BJ (cell line): ENCODE results near the gene MED13. TPM values are rescaled to one million over a fixed set of nuclear protein-coding genes. Genes with fewer than 3 reads are reported as not detected.
"Not testable (repeated sequence)": the region's sequence is repeated elsewhere in the genome, so short reads cannot be mapped to it uniquely, and the experiment has no call there.

ENCODE experiments used
- CTCF ChIA-PET: fragments of 350-600 bp; formaldehyde crosslinking; extraction: SDS; loops from one replicate; lab custom pipeline; 2021; ENCODE audit warnings: antibody characterized with exemption, inconsistent platforms; lab: Yijun Ruan, JAX
- POLR2A ChIA-PET: fragments of 300-600 bp; sonication (Branson Sonifier 250); formaldehyde crosslinking; extraction: SDS; loops from one replicate; lab custom pipeline; 2021; ENCODE audit warnings: antibody characterized with exemption; lab: Charles Lee
- DNase-seq: peaks from one replicate; pipeline ENCODE4 v3.0.0-alpha.2; 2011; ENCODE audit warnings: low read depth
- H3K27me3 ChIP-seq: 2 replicates; pipeline ENCODE4 v1.6.0; 2011; ENCODE audit warnings: low read length; ENCODE audit not compliant: control insufficient read depth, insufficient read depth
- H3K36me3 ChIP-seq: 2 replicates; pipeline ENCODE4 v1.5.1; 2011; ENCODE audit warnings: low read length; ENCODE audit not compliant: control insufficient read depth, insufficient read depth
- H3K4me3 ChIP-seq: 2 replicates; pipeline ENCODE4 v1.5.1; 2011; ENCODE audit warnings: low read depth, mild to moderate bottlenecking, control low read depth, low read length
- polyA plus RNA-seq: library from polyadenylated mRNA; depleted of rRNA; stranded (reverse); fragments of >200 nt; gene quantifications from 2 replicates; pipeline ENCODE4 v1.2.3, GENCODE V29; 2011
- TF ChIP-seq, protein P1 (sequence below): IDR thresholded peaks from 2 replicates; pipeline ENCODE4 v1.5.1; 2011; ENCODE audit warnings: low read depth, mild to moderate bottlenecking, control low read depth, inconsistent platforms, low read length, moderate library complexity; ENCODE audit not compliant: insufficient read depth

Gene MED13
- polyA plus RNA-seq, 1 experiment = 18.4 TPM

DNA sequence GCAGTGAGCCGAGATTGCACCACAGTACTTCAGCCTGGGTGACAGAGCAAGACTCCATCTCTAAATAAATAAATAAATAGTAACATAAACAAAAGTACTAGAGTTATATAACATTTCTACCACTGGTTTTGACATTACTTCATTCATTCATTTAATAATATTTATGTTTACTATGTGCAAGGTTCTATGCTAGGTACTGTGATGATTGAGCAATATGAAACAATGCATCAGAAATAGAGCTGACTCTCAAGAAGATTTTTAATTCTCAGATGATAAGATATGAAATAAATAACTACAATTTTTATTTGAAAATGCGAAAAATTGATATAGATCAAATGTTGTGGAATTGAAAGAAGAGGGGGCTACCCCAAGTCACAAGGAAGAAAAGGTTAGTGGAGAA is 8.9 kb upstream of the MED13 start:
- POLR2A ChIA-PET = no interaction called here
- H3K27me3 ChIP-seq = no peaks in the 10 kb centered on the region
- DNase-seq = no peak
- H3K4me3 ChIP-seq = no peak overlapping the region
- CTCF ChIA-PET = interaction anchor here (0.6 kb wide), 1 partner anchor 20 kb away, joined by 4 read pairs; no protein-coding TSS in a partner anchor
- TF ChIP-seq, protein P1, sequence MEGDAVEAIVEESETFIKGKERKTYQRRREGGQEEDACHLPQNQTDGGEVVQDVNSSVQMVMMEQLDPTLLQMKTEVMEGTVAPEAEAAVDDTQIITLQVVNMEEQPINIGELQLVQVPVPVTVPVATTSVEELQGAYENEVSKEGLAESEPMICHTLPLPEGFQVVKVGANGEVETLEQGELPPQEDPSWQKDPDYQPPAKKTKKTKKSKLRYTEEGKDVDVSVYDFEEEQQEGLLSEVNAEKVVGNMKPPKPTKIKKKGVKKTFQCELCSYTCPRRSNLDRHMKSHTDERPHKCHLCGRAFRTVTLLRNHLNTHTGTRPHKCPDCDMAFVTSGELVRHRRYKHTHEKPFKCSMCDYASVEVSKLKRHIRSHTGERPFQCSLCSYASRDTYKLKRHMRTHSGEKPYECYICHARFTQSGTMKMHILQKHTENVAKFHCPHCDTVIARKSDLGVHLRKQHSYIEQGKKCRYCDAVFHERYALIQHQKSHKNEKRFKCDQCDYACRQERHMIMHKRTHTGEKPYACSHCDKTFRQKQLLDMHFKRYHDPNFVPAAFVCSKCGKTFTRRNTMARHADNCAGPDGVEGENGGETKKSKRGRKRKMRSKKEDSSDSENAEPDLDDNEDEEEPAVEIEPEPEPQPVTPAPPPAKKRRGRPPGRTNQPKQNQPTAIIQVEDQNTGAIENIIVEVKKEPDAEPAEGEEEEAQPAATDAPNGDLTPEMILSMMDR = no peak
- H3K36me3 ChIP-seq = no peaks in the 10 kb centered on the region

DNA sequence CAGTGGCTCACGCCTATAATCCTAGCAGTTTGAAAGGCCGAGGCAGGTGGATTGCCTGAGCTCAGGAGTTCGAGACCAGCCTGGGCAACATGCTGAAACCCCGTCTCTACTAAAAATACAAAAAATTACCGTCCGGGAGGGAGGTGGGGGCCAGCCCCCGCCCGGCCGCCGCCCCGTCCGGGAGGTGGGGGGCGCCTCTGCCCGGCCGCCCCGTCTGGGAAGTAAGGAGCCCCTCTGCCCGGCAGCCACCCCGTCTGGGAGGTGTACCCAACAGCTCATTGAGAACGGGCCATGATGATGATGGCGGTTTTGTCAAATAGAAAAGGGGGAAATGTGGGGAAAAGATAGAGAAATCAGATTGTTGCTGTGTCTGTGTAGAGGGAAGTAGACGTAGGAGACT is 7.8 kb upstream of the MED13 start:
- H3K36me3 ChIP-seq, CTCF ChIA-PET, H3K4me3 ChIP-seq, H3K27me3 ChIP-seq, DNase-seq, POLR2A ChIA-PET: not testable (repeated sequence)

DNA sequence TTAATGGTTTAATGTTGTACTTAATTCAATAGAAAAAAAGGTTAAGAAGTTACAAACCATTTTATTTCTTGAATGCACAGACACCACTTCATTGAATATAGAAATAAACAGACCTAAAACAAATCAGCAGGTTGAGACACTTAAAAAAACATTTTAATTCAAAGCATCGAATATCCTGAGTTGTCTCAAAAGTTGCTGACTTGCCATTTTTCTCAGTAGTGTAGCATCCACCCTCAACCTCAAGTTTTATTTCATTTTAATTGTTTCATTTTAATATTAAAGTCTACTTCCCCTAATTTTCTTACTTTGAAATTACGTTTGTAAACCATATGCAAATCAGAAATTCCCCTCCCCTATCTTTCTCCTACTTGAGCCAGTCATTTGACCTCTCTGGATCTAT is 5.8 kb upstream of the MED13 start:
- ChIA-PET CTCF (no interaction called here), POLR2A (no interaction called here)
- DNase-seq = no peak
- Histone ChIP-seq H3K36me3 (no peaks in the 10 kb centered on the region), H3K27me3 (no peaks in the 10 kb centered on the region), H3K4me3 (no peak overlapping the region)
- TF ChIP-seq, protein P1 = no peak

DNA sequence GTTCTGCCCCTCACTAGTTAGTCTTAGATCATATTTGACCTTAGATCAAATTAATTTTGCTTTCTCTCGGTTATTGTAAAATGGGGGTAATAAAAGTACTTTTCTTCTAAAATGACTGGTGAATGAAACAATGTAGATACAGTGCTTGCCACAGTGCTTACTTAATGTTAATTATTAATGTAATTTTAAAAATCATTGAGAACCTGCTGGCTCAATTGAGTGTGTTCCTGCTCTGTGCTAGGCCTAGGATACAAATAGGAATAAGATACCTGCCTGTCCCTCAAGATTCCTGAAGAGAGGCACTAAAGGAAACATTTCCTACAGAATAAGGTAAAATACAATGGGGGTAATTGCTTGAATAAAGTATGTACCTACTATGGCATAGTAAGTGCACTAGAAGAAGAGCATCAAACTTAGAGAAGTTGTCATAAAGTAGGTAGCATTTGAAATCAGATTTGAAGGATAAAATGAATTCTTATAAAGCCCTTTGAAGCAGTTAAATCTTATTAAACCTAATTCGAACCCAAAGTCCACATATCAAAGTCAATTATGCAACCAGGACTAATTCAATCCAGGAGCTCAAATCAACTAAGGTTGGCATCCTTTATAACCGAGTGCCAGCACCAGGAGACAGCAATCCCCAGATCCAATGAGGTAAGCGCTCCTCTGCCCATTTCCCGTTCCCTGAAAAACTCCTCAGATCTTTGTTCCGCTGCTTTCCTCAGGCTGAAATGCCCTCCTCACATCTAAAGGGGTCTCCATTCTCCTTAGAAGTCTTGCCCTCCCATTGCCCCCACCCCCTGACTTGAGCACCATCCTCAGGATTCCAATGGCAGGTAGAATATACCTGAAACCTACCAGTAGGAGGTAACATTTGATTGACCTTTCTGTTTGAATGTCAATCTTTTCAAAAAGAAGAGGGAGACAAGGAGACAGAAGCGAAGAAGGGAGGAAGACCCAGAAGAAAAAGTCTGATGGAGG is 2.4 kb upstream of the MED13 start:
- ChIA-PET CTCF (no interaction called here), POLR2A (no interaction called here)
- TF ChIP-seq, protein P1 = no peak
- Histone ChIP-seq H3K36me3 (no peaks in the 10 kb centered on the region), H3K27me3 (no peaks in the 10 kb centered on the region), H3K4me3 (no peak overlapping the region)
- no peak for DNase-seq

DNA sequence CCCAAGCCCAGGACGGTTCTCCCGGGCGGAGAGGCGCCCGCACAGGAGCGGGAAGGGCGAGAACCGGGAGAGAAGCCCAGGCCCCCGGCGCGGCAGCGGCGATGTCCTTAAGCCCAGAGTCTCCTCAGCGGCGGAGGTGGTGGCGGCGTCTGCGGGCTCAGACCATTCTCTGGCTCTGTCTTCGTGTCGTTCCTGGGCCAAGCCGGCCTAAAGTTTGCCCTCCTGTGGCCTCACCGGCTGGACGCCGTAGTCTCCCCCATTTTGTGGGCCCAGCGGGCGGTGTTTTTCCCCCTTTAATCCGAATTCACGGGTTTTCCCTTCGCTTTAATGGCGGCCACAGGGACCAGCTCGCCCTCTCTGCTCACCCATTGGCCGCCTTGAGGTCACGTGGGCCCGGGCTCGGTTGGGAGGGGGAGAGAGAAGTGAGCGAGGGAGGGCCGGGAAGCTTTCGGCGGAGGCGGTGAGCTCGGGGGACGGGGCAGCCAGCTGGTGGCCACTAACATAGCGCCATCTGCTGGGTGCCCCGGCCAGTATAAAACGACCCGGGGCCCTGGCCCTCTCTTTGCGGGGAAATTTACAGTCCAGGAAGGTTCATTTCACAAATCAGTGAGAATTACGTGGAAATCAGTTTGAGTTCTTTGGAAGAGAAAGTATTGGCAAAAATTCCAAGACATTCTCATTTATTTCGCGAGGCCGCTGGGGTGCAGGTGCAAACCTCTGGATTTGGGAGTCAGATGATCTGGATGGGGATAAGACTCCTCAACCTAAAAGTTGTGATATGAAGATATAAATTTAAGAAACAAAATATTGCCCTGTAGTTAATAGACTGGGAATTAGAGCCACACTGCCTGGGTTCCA is 762 bp upstream of the MED13 start:
- ChIA-PET CTCF (interaction anchor here (0.6 to 3.2 kb wide), 14 partner anchors 10 to 651 kb away, joined by 3 to 14 read pairs (median 3); no protein-coding TSS in a partner anchor), POLR2A (interaction anchor here (0.5 to 0.7 kb wide), 4 partner anchors 9 to 202 kb away, joined by 3 to 14 read pairs (median 5); partner anchors contain the start of gene BRIP1)
- Histone ChIP-seq H3K4me3 (peak overlapping the region; percentile 72), H3K36me3 (no peaks in the 10 kb centered on the region), H3K27me3 (no peaks in the 10 kb centered on the region)
- TF ChIP-seq, protein P1 = peak; percentile 95
- DNase-seq = peak; percentile 74
